SHP77 (cell line): ENCODE measurements around the gene GLE1.
A peak's percentile ranks its signal among the peaks of the same experiment; 100 is the strongest.
"Not testable (repeated sequence)": the region's sequence is repeated elsewhere in the genome, so short reads cannot be mapped to it uniquely, and the experiment has no call there.

Experiments used
- DNase-seq, 2 experiments: peaks; one replicate each; lab custom pipeline; 2025; lab: John Stamatoyannopoulos, UW

Gene GLE1

DNA sequence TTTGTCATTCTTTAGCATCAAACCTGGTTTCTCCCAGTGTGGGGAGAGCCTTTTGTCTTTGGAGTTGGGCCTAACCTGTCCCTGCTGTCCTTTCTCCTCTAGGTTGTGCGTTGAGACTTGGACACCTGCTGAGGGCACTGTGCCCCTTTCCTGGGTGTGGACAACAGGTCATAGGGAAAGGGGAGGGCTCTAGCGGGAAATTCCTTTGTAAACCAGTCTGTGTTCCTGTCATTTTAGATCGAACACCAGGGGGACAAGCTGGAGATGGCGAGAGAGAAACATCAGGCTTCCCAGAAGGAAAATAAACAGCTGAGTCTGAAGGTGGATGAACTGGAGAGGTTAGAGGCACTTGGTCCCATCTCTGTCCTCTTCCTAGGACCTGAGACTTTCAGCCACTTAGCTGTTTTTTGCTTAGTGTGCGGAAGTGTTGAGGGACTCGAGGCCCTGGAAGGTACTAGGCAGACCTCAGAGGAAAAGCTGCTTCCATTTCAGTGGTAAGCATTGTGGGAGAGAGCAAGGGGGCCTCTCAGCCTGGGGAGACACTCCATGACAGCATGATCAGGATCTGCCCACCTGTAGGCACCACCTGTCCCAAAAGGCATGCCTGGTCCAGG lies 8.6 kb upstream of the GLE1 start:
- no peak for DNase-seq

GRCh38 chr9:128497824-128498610 lies 6.5 kb upstream of the GLE1 start:
- DNase-seq: no peak

DNA sequence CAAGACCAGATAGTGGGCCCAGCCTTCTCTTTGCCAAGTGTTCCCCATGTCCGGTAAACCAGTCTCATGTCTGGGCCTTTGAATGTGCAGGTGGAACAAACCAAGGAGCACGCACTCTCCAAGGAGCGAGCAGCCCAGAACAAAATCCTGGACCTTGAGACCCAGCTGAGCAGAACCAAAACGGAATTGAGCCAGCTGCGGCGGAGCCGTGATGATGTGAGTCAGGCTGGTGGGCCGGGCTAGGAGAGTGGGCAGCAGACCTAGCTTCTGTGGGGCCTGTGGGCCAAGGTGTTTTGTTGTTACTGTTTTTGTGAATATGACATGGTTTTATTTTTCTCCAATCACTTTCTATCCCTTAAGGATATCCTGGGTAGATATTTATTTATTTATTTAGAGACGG lies 5.6 kb upstream of the GLE1 start:
- no peak for DNase-seq

- DNase-seq: no peak
Observed at GRCh38 chr9:128499920-128500319, 4.6 kb upstream of the GLE1 start.

DNA sequence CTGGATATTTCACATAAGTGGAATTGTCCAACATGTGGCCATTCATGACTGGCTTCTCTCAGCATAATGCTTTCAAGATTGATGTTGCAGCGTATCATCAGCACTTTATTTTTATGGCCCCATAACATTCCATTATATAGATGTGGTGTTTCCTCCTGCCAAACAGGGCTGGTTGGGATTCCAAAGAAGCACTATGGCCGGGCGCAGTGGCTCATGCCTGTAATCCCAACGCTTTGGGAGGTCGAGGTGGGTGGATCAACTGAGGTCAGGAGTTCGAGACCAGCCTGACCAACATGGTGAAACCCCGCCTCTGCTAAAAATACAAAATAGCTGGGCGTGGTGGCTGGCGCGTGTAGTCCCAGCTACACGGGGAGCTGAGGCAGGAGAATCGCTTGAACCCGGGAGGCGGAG lies 1.1 kb upstream of the GLE1 start:
- DNase-seq: not testable (repeated sequence)

- DNase-seq: peak in 1 of 2 experiments; percentile 19
Observed at GRCh38 chr9:128503870-128504269, 649 bp upstream of the GLE1 start.

DNA sequence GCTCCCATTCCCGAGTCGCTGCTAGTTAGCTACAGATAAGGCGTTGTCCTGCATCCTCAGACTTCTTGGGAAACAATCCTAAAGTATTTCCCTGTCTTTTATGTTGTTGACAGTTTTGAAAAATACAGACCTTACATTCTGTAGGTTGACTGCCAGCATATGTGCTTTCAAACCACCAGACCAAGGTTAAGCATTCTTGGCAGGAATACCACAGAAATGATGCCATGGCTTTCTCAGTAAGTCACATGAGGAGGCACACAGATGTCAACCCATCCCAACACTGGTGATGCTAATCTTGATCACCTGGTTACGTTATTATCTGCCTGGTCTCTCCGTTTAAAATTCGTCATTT lies 871 bp downstream of the GLE1 start:
- DNase-seq: no peak

GRCh38 chr9:128505906-128506305 lies 1.4 kb downstream of the GLE1 start:
- DNase-seq: not testable (repeated sequence)

GRCh38 chr9:128512820-128513219 lies 8.3 kb downstream of the GLE1 start:
- no peak for DNase-seq

DNA sequence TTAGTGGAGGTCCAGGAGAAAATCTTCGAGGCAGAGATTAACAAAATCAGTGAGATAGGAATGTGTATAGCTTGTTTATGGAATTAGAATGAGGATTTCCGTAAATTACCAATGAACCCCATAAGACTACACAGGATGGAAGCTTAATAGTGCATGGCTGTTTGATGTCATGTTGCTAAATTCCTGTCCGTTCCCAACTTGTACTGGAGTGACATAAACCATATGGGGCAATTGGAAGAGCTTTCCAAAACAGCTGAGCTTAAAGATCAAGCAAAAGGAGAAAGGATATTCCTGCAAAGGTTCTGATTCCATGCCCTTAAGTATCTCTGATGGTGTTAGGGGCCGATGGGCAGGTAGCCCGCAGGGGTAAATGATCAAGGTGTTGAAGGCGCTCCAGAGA lies 17.4 kb downstream of the GLE1 start:
- DNase-seq: no peak

- peak; percentile 25 to 75 for DNase-seq
Observed at GRCh38 chr9:128523199-128523925, 18.8 kb downstream of the GLE1 start.

DNA sequence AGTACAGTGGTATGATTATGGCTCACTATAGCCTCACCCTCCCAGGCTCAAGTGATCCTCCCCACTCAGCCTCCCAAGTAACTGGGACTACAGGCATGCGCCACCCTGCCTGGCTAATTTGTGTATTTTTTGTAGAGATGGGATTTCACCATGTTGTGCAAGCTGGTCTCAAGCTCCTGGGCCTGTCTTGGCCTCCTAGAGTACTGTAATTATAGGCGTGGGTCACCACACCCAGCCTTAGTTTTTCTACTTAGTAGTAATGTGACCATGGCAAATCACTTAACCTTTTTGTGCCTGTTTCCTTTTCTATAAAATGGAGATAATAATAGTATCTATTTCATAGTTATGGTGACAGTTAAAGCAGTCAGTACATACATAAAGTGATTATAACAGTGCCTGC lies 22.2 kb downstream of the GLE1 start:
- no peak for DNase-seq

GRCh38 chr9:128528445-128529160 lies 24.1 kb downstream of the GLE1 start:
- DNase-seq: no peak

DNA sequence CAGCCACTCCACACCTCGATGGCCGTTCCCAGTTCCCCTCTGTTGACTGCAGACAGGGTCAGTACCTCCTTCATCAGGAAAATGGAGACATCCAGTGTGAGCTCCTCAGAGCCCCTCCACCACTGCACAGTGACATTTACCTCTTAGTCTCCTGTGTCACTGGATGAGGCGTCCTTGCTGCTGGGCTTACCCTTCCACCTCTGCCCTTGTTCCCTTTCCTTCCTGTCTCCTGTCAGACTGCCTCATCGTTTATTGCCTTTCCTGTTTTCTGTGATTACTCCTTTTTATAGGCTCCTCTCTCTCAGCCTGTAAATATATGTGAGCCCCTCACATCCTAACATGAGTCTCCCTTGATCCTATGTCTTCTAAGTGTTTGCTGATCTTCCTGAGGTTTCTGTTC lies 24.7 kb downstream of the GLE1 start:
- DNase-seq: no peak

GRCh38 chr9:128532581-128532980 lies 28.1 kb downstream of the GLE1 start:
- DNase-seq: no peak

DNA sequence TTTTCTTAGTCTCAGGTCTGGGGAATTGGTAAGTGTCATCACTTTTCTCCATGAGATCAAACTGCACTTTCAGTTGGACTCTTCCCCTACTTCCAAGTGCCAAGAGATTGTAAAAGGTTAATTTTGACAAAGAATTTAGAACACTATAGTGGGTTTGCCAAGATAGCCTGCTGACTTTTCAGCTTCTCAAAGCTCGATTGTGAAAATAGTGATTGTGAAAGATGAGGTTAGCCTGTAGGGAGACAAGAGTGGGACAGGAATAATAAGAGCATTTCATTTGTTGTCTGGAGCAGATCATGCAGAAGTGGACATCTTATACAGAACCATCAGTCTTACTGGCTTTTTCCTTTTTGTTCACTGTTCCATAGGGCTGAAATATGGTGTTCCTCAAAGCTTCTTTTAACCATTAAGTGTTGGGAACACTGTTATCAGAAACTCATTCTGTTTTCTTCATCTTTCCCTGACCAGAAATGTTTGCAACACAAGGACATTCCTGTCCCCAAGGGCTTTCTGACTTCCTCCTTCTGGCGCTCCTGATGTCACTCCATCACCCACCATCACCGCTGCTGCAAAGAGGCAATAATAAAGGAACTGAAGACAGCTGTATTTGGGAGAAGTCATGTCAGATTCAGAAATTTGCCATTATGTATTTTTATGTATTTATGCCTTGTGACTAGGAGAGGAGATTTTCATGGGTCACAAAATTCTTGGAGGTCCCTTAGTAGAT lies 36.3 kb downstream of the GLE1 start:
- DNase-seq: no peak

DNA sequence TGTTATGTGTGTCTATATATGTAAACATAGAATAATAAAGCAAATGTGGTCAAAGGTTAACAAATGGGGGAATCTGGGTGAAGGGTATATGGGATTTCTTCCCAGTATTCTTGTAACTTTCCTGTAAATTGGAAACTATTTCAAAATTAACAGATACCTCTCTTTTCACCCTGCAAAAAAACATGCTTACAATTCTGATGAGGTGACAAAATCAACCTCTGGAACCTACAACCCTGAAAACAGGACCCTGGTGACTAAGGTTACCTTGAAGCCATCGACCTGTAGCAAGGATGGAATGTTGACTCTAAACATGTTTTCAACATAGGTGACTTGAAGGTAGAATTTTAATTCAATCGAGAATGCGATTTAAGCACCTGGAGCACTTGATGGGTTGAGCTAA lies 42.0 kb downstream of the GLE1 start:
- DNase-seq: no peak

GRCh38 chr9:128548876-128549275 lies 44.4 kb downstream of the GLE1 start:
- no peak for DNase-seq

DNA sequence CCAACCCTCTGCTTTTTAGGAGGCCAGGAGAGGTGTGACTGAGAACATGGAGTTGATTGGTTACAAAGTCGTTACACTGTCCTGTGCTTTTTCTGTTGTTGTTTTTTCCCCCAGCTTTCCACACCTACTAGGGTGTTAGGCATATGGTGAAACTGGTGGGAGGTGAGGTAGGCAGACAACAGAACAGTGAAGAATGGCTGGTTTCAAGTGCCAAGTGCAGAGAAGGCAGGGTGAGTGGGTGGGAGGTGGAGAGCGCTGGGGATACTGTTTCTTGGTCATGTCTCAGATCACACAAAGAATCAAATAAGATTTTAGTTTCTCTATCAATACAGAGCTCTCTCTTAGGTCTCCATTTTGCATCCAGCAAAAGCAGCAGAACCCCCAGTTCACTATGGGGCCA lies 45.7 kb downstream of the GLE1 start:
- no peak for DNase-seq

- DNase-seq: no peak
Observed at GRCh38 chr9:128550770-128551656, 46.5 kb downstream of the GLE1 start.

- DNase-seq: peak in 1 of 2 experiments; percentile 73
Observed at GRCh38 chr9:128551657-128552152, 47.2 kb downstream of the GLE1 start.
